Measurements from ENCODE around the gene PCYT2.

PCYT2 gene

DNA sequence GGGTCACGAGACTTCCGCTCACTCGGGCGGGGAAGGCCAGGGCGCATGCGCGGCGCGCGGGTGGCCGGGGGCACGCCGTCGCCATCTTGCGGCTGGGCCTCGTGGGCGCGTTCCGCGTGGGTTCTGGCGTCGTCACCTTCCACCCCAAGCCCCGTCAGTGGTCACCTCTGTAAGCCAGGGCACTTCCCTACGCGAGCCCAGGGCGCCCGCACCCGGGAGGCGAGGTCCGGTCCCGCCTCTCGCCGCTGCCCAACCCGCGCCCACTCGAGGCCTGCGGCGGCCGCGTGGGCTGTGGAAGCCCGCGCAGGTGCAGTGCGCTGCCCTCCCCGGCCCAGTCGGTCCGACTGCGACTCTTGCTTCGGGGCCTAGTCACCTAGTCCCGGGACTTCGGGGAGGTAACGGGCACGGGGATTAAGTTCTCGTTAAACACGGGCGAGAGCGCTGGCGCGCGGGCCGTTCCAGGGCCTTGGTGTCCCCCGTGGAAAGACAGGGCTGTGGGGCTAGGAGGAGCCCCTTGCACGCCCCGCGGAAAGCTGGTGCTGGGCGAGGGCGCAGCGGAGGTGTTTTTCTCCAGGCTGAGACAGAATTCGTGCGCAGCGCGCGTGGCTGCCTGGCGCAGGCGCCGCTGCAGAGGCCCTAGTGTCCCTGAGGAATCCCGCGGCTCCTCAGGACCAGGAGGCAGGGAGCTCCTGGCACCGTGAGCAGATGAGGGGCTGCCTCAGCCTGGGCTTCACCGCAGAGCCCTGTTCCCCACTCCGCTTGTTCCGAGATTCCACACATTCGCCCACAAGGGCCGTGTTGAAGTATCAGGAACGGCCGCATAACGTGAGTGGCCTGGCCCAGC is 39.6 kb downstream of the PCYT2 start:
- peak; percentile 93 to 96 (median 95) for DNase-seq (ENCODE audit: low read depth in 3 of 3)

- no peak for DNase-seq (ENCODE audit: low read depth in 3 of 3)
Observed at GRCh38 chr17:81870981-81871386, 40.2 kb downstream of the PCYT2 start, which contains the start of gene ARHGDIA. TSS of gene ARHGDIA (minus strand) at chr17:81871337. CDS start at chr17:81869930, 1,407 bp downstream.

GRCh38 chr17:81870131-81870980 is 40.8 kb downstream of the PCYT2 start:
- no peak for DNase-seq (ENCODE audit: low read depth in 3 of 3)

- DNase-seq (ENCODE audit: low read depth in 3 of 3): no peak
Observed at GRCh38 chr17:81869221-81870130, 41.7 kb downstream of the PCYT2 start.

DNA sequence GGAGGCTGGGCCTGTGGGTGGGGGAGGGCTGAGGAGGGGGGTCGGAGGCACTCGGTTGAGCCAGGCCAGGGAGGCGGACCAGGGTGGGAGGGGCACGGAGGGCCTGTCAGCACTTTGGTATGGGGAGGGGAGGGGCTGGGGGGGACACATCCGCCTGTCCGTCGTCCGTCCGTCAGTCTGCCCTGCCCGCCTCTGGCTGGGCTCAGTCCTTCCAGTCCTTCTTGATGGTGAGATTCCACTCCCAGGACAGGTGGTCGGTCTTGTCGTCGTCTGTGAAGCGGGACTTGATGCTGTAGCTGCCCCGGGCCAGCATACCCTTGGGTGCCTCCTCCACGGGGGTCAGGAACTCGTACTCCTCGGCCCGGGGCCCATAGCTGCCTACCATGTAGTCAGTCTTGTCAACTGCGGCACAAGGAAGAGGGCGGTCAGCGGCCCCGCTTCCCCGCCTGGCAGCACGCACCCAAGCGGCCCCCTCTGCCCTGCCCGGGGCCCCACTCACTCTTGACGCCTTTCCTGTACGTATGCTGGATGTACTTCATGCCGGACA is 42.5 kb downstream of the PCYT2 start:
- DNase-seq (ENCODE audit: low read depth in 3 of 3): no peak

- DNase-seq (ENCODE audit: low read depth in 3 of 3): no peak
Observed at GRCh38 chr17:81867991-81868673, 43.1 kb downstream of the PCYT2 start.

DNA sequence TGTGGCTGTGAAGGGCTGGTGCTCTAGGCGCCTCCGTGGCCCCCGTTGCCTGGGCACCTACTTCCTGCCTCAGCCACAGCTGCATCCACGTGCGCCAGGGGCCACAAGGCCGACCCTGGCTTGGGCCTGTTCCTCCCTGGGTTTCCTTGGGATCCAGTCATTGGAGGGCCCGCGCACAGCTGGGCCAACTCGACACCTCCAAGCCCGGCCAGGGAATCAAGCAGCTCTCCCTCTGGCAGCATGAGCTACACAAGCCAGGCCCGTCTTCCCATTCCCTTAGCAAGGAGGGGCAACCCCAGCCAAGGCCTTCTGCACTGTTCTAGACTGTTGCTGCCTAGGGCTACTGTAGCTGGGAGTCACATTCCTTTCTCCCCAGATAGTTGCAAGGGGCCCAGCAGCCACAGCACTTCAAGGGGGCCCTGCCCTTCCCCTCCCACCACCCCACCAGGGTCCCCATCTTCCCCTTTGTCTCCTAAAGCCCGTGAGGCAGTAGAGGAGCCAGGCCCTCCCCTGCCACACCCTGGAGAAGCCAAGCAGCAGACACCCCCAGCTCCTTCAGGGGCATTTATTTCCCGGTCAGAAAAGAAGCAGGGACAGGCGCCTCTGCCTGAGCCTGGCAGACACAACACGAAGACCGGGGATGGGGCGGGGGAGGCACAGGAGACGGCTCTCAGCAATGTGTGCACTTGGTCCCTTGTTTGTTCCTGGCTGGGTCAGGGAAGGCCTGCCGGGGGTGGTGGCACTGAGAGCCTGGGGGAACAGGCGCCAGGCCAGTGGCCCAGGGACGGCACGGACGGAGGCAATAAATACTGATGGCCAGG is 43.8 kb downstream of the PCYT2 start:
- no peak for DNase-seq (ENCODE audit: low read depth in 3 of 3)

GRCh38 chr17:81866440-81867169 is 44.6 kb downstream of the PCYT2 start:
- no peak for DNase-seq (ENCODE audit: low read depth in 3 of 3)

- no peak for DNase-seq (ENCODE audit: low read depth in 3 of 3)
Observed at GRCh38 chr17:81865733-81866439, 45.3 kb downstream of the PCYT2 start.

GRCh38 chr17:81865358-81865732 is 45.9 kb downstream of the PCYT2 start:
- no peak for DNase-seq (ENCODE audit: low read depth in 3 of 3)

GRCh38 chr17:81863833-81864768 is 47.1 kb downstream of the PCYT2 start:
- no peak for DNase-seq (ENCODE audit: low read depth in 3 of 3)

DNA sequence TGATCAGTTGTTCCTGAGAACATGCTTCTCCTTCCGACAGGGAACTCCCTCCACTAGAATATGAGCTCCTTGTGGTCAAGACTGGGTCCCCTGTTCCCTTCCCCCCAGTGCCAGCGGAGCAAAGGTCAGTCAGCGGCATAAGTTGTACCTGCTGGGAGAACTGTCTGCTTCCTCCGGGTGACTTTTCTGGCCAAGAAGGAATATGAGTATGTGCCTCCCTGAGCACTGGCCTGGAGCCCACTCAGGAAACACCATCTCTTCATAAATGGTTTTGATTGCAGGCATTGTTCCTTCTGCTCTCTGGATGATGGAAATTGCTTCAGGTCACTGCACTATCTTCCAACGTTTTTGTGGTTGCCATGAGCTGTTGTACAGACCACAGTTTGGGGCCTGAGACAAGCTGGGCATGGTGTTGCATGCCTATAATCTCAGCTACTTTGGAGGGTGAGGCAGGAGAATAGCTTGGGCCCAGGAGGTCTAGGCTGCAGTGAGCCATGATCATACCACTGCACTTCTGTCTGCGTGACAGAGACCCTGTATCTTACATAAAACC is 48.0 kb downstream of the PCYT2 start:
- no peak for DNase-seq (ENCODE audit: low read depth in 3 of 3)

DNA sequence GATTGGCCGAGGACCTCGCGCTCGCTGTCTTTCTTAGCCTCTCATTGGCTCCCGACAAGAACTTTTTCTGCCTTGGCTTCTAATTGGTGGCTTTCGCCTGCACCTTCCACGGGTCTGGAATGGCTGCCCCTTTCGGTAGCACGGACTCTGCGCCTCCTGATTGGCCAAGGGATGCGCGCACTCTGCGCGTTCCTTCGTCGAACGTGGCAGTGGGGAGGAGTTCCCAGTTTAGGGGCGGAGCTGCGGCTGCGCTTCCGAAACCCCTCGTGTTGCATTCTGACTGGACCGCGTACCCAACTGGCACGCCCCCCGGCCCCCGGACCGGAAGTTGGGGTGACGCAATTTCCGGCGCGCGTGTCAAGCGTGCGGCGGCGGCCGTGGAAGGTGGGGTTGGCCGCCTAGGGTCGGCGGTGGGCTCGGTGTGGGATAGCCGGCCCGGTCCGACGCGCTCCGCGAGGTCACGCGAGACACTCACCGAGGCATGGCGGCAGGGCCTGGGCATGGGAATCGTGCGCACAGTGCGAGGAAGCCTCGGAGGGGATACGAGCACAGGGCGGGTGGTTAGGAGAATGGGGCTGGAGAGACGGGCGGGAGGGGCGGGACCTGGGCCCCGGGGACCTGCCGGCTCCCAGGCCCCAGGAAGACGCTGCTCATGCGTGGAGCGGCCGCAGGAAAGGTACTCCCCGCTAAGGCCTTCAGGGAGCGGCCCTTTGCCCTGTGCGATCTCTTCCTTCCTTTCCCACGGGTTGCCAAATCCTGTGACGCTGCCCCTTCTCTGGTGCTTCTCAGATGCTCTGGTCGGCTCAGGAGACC is 50.2 kb downstream of the PCYT2 start:
- peak; percentile 98 to 99 (median 98) for DNase-seq (ENCODE audit: low read depth in 3 of 3)

- DNase-seq (ENCODE audit: low read depth in 3 of 3): peak in 1 of 3 experiments; percentile 85
Observed at GRCh38 chr17:81859906-81860755, 51.1 kb downstream of the PCYT2 start, which contains the start of gene P4HB. TSS of gene P4HB (minus strand) at chr17:81860535. CDS start at chr17:81860471, 64 bp downstream.

All from stimulated activated CD4-positive, alpha-beta T cell treated with anti-CD3 and anti-CD28 coated beads, TNF-alpha, amount 100 ng/mL, for 4 hours (primary cell).